ENCODE data around the gene DGKD.

DNA sequence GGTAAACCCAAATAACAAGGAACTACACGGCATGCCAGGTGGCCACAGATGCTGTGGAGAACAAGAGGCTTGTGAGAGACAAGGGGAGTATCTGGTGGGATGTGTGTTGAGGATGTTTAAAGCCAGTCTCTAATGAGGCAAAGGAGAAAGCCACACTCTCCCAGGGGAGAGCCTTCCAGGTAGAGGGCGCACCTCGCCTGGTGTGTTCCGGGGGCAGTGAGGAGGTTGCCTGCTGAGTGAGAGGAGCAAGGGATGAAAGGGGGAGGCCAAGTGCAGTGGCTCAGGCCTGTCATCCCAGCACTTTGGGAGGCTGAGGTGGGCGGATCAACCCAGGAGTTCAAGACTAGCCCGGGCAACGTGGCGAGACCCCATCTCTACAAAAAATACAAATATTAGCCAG lies 30.4 kb upstream of the DGKD start:
- TF ChIP-seq ZC3H10 (CRISPR knock-in tag; IDR thresholded peaks at IDR 0.05) (no peak), BACH2 (CRISPR knock-in tag; IDR thresholded peaks at IDR 0.05; ENCODE audit: borderline replicate concordance) (no peak), TOX (CRISPR knock-in tag; IDR thresholded peaks at IDR 0.05; ENCODE audit: borderline replicate concordance) (no peak), GLIS3 (CRISPR knock-in tag; IDR thresholded peaks at IDR 0.05) (no peak), ISL1 (CRISPR knock-in tag; IDR thresholded peaks at IDR 0.05) (no peak), ZNF565 (CRISPR knock-in tag; conservative IDR thresholded peaks at IDR 0.05; ENCODE audit: low read depth) (no peak), ARNTL (CRISPR knock-in tag; IDR thresholded peaks at IDR 0.05; ENCODE audit: borderline replicate concordance, low read depth) (no peak), ZNF8 (CRISPR knock-in tag; IDR thresholded peaks at IDR 0.05) (no peak), OSR1 (CRISPR knock-in tag; IDR thresholded peaks at IDR 0.05) (no peak)
- TF ChIP-seq, protein P1, sequence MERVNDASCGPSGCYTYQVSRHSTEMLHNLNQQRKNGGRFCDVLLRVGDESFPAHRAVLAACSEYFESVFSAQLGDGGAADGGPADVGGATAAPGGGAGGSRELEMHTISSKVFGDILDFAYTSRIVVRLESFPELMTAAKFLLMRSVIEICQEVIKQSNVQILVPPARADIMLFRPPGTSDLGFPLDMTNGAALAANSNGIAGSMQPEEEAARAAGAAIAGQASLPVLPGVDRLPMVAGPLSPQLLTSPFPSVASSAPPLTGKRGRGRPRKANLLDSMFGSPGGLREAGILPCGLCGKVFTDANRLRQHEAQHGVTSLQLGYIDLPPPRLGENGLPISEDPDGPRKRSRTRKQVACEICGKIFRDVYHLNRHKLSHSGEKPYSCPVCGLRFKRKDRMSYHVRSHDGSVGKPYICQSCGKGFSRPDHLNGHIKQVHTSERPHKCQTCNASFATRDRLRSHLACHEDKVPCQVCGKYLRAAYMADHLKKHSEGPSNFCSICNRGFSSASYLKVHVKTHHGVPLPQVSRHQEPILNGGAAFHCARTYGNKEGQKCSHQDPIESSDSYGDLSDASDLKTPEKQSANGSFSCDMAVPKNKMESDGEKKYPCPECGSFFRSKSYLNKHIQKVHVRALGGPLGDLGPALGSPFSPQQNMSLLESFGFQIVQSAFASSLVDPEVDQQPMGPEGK (CRISPR knock-in tag; IDR thresholded peaks at IDR 0.05; ENCODE audit: borderline replicate concordance): no peak
- TF ChIP-seq, protein P2, sequence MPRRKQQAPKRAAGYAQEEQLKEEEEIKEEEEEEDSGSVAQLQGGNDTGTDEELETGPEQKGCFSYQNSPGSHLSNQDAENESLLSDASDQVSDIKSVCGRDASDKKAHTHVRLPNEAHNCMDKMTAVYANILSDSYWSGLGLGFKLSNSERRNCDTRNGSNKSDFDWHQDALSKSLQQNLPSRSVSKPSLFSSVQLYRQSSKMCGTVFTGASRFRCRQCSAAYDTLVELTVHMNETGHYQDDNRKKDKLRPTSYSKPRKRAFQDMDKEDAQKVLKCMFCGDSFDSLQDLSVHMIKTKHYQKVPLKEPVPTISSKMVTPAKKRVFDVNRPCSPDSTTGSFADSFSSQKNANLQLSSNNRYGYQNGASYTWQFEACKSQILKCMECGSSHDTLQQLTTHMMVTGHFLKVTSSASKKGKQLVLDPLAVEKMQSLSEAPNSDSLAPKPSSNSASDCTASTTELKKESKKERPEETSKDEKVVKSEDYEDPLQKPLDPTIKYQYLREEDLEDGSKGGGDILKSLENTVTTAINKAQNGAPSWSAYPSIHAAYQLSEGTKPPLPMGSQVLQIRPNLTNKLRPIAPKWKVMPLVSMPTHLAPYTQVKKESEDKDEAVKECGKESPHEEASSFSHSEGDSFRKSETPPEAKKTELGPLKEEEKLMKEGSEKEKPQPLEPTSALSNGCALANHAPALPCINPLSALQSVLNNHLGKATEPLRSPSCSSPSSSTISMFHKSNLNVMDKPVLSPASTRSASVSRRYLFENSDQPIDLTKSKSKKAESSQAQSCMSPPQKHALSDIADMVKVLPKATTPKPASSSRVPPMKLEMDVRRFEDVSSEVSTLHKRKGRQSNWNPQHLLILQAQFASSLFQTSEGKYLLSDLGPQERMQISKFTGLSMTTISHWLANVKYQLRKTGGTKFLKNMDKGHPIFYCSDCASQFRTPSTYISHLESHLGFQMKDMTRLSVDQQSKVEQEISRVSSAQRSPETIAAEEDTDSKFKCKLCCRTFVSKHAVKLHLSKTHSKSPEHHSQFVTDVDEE (CRISPR knock-in tag; IDR thresholded peaks at IDR 0.05): no peak

All from SK-N-SH treated with all-trans-retinoic acid at 6 μM for 48 hours (cell line).